ENCODE measurements around the gene IL26.

Gene IL26

GRCh38 chr12:68156636-68157035 is 69.0 kb downstream of the IL26 start:
- DNase-seq (ENCODE audit: low read depth): no peak
- no peak overlapping the region for H3K4me3 ChIP-seq (ENCODE audit: low read depth, low read length)
- TF ChIP-seq, protein P1, sequence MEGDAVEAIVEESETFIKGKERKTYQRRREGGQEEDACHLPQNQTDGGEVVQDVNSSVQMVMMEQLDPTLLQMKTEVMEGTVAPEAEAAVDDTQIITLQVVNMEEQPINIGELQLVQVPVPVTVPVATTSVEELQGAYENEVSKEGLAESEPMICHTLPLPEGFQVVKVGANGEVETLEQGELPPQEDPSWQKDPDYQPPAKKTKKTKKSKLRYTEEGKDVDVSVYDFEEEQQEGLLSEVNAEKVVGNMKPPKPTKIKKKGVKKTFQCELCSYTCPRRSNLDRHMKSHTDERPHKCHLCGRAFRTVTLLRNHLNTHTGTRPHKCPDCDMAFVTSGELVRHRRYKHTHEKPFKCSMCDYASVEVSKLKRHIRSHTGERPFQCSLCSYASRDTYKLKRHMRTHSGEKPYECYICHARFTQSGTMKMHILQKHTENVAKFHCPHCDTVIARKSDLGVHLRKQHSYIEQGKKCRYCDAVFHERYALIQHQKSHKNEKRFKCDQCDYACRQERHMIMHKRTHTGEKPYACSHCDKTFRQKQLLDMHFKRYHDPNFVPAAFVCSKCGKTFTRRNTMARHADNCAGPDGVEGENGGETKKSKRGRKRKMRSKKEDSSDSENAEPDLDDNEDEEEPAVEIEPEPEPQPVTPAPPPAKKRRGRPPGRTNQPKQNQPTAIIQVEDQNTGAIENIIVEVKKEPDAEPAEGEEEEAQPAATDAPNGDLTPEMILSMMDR (IDR thresholded peaks at IDR 0.05; ENCODE audit: insufficient read depth, low read depth, low read length, missing control alignments): no peak

DNA sequence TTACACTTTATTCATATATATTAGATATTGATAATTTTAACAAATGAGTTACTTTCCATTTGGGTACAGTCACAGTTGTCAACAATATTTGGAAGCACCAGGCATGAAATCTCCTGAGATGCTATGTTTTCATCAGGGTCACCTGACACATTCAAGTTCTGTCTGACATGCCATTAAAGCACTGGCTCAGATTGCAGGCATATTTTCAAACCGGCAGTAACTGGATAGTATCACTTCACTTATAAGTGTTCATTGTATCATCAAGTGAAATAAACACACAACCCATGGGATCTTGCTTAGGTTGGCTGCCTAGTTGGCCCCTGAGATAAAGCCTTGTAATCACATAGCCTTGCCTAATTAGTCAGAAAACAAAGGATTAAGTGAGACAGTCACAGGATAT is 70.8 kb downstream of the IL26 start:
- TF ChIP-seq, protein P1 (IDR thresholded peaks at IDR 0.05; ENCODE audit: insufficient read depth, low read depth, low read length, missing control alignments): no peak
- DNase-seq (ENCODE audit: low read depth): no peak
- H3K4me3 ChIP-seq (ENCODE audit: low read depth, low read length): no peak overlapping the region
